ENCODE measurements around the gene WDR48. TPM values are rescaled to one million over a fixed set of nuclear protein-coding genes. Genes with fewer than 3 reads are reported as not detected.
A peak's percentile ranks its signal among the peaks of the same experiment; 100 is the strongest.

The WDR48 gene
- total RNA-seq, 3 donors from 2014 or later, result 32.8 to 48.9 (median 33.8) TPM

DNA sequence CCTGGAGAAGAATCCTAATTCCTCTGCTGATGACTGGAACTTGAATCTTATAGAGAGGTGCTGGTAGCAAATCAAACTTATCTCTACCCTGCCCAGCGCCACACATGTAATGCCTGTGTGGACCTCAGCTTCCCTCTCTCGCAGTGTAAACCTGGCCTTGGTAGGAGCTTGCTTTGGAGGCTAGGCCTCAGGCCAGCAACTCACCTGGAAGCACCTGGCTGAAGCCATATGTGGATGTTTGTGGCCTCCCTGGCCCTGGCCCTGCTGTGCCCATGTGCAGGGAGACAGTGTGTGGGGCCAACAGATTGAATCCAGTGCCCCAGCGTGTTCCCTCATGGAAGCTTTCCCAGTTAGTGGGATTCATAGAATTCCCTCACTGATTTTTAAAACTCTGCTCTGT lies 64.1 kb downstream of the WDR48 start:
- Histone ChIP-seq H3K9me3 (no peaks in the 10 kb centered on the region), H3K4me3 (no peak overlapping the region), H3K27me3 (no peaks in the 10 kb centered on the region), H3K27ac (no peak overlapping the region), H3K4me1 (no peaks in the 10 kb centered on the region), H3K36me3 (no peaks in the 10 kb centered on the region)
- intact Hi-C loops (cut with DNase I; ENCODE audit: low total_unique reads), result no loop called here
- no peak for DNase-seq (ENCODE audit: low spot score in 2 of 2)
- no peak for TF ChIP-seq POLR2AphosphoS5 (IDR thresholded peaks at IDR 0.05)
- TF ChIP-seq, protein P1, sequence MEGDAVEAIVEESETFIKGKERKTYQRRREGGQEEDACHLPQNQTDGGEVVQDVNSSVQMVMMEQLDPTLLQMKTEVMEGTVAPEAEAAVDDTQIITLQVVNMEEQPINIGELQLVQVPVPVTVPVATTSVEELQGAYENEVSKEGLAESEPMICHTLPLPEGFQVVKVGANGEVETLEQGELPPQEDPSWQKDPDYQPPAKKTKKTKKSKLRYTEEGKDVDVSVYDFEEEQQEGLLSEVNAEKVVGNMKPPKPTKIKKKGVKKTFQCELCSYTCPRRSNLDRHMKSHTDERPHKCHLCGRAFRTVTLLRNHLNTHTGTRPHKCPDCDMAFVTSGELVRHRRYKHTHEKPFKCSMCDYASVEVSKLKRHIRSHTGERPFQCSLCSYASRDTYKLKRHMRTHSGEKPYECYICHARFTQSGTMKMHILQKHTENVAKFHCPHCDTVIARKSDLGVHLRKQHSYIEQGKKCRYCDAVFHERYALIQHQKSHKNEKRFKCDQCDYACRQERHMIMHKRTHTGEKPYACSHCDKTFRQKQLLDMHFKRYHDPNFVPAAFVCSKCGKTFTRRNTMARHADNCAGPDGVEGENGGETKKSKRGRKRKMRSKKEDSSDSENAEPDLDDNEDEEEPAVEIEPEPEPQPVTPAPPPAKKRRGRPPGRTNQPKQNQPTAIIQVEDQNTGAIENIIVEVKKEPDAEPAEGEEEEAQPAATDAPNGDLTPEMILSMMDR (IDR thresholded peaks at IDR 0.05), result no peak
- TF ChIP-seq POLR2A (IDR thresholded peaks at IDR 0.05), result no peak

DNA sequence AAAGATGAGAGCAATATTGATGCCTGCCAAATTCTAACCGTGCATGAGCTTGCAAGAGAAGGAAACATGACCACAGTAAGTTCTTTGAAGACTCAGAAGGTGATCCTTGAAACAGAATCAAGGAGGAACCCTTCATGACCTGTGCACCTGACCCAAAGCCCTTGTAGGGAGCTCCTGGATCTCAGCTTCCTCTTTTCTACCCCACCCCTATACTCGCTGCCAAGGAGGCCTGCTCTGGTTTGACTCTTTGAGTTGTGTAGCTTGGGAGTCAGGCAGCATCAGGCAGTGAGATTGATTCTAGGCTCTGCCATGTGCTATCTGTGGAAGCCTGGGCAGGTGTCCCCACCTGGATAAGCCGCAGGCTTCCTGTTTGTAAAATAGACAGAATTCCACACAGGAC lies 66.3 kb downstream of the WDR48 start:
- intact Hi-C loops (cut with DNase I; ENCODE audit: low total_unique reads), result no loop called here
- Histone ChIP-seq H3K4me1 (no peaks in the 10 kb centered on the region), H3K36me3 (no peaks in the 10 kb centered on the region), H3K27ac (no peak overlapping the region), H3K27me3 (no peaks in the 10 kb centered on the region), H3K4me3 (no peak overlapping the region), H3K9me3 (no peaks in the 10 kb centered on the region)
- TF ChIP-seq POLR2A (IDR thresholded peaks at IDR 0.05) (no peak), POLR2AphosphoS5 (IDR thresholded peaks at IDR 0.05) (no peak)
- TF ChIP-seq, protein P1 (IDR thresholded peaks at IDR 0.05), result no peak
- no peak for DNase-seq (ENCODE audit: low spot score in 2 of 2)

DNA sequence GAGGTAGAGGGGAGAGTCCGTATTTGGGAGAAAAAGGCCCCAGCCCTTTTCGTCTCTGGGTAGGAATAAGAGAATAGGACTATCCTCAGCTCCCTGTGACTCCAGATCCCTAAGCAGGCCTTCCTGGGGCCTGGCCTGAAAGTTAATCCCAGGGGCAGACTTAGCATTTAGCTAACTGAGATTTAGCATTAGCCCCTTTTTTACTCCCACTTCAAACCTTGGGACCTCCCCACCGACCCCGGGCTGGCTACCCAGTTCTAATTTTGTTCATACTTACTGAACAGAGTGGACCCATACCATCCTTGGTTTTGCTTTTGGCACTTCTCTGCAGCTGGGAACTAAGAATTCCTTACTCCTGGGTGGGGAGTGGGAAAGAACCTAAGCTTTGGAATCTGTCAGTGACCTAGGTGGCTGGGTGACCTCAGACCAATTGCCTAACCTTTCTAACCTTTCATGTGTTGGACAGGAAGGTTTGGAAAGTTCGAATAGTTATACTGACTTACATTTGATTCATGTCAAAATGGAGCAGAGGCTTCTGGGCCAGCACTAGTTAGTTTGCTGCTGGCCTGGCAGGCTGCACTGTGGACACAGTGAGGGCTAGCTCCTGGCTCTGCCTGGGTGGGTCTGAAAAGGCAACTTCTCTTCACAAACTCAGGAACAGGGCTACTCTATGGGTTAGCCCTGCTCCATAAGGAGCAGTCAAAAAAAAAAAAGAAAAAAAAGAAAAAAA lies 67.3 kb downstream of the WDR48 start:
- no peak for TF ChIP-seq POLR2AphosphoS5 (IDR thresholded peaks at IDR 0.05)
- TF ChIP-seq POLR2A (IDR thresholded peaks at IDR 0.05), result no peak
- TF ChIP-seq, protein P1 (IDR thresholded peaks at IDR 0.05), result no peak
- no peaks in the 10 kb centered on the region for H3K36me3 ChIP-seq
- H3K27ac ChIP-seq, result no peak overlapping the region

DNA sequence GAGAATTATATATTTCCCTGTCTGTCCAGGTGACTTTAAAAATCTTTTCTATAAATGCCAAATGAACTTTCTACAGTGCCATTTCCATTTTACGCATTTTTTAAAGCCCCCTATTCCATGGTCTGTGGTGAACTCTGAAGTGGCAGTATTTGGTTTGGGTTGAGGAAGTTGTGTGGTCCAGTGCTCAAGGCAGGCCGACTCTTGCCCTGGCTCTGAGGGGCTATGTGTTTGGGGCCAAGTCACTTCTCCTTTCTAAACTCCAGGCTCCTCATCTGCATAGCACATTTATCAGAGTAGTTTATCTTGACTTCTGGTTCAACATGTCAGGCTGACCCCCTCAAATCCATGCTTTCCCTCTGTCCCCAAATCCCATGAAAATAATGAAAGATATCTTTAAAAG lies 69.8 kb downstream of the WDR48 start:
- no peaks in the 10 kb centered on the region for H3K36me3 ChIP-seq
- intact Hi-C loops (cut with DNase I; ENCODE audit: low total_unique reads), result no loop called here

More for the DNA sequence above, 67.3 kb downstream of the WDR48 start:
- Histone ChIP-seq H3K27me3 (no peaks in the 10 kb centered on the region), H3K4me3 (no peak overlapping the region), H3K4me1 (no peaks in the 10 kb centered on the region), H3K9me3 (no peaks in the 10 kb centered on the region)
- DNase-seq (ENCODE audit: low spot score in 2 of 2), result no peak
- intact Hi-C loops (cut with DNase I; ENCODE audit: low total_unique reads), result no loop called here

DNA sequence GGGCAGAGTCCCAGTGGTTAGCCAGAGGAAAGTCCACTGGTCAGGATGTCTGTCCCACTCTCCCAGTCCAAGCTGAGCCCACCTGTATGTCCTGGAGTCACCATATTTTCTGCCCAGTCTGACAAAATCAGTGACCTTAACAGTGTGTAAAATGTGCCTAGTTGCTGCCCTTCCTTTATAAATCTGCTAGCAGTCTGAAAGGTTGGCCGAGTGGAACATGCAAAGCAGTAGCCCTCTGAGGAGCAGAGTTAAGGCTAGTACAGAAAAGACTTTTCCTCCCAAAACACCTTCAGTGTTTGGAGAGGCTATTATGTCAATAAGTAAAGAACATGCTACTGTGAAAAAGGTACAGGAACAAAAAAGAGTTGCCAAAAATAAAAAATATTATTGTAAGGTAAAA lies 71.0 kb downstream of the WDR48 start:
- H3K9me3 ChIP-seq, result no peaks in the 10 kb centered on the region
- no peak overlapping the region for H3K4me3 ChIP-seq
- no peaks in the 10 kb centered on the region for H3K36me3 ChIP-seq
- peak in 1 of 2 donors; percentile 3 for DNase-seq (ENCODE audit: low spot score in 2 of 2)
- intact Hi-C loops (cut with DNase I; ENCODE audit: low total_unique reads), result no loop called here
- H3K27ac ChIP-seq, result no peak overlapping the region
- TF ChIP-seq, protein P1 (IDR thresholded peaks at IDR 0.05), result no peak
- no peak for TF ChIP-seq POLR2AphosphoS5 (IDR thresholded peaks at IDR 0.05)
- no peak for TF ChIP-seq POLR2A (IDR thresholded peaks at IDR 0.05)
- H3K27me3 ChIP-seq, result no peaks in the 10 kb centered on the region
- peaks cover 0 to 5% of the 10 kb centered on the region in 2 donors for H3K4me1 ChIP-seq

More for the DNA sequence above, 69.8 kb downstream of the WDR48 start:
- Histone ChIP-seq H3K4me1 (peaks cover 0 to 5% of the 10 kb centered on the region in 2 donors), H3K27ac (no peak overlapping the region), H3K4me3 (no peak overlapping the region), H3K9me3 (no peaks in the 10 kb centered on the region), H3K27me3 (no peaks in the 10 kb centered on the region)
- DNase-seq (ENCODE audit: low spot score in 2 of 2), result peak in 1 of 2 donors; percentile 1
- TF ChIP-seq POLR2A (IDR thresholded peaks at IDR 0.05) (no peak), POLR2AphosphoS5 (IDR thresholded peaks at IDR 0.05) (no peak)
- TF ChIP-seq, protein P1 (IDR thresholded peaks at IDR 0.05), result no peak
